T-helper 1 cell treated with Interleukin-12 subunit alpha and Interleukin-12 subunit beta and Interleukin-4 antibody, amounts not matched to agents 30 ng/mL and 1 ng/mL, for 36 hours (primary cell): ENCODE data around the gene GABBR1. TPM values are rescaled to one million over a fixed set of nuclear protein-coding genes. Genes with fewer than 3 reads are reported as not detected.

Experiments
- intact Hi-C: fragments of 100-400 bp; cut with micrococcal nuclease; formaldehyde crosslinking; loops from one replicate; pipeline ENCODE4 v1.15.1; 2024
- total RNA-seq: library from RNA; stranded (reverse); gene quantifications from 2 replicates; pipeline ENCODE4 v1.2.3, GENCODE V29; 2022

The GABBR1 gene
- total RNA-seq, 1 donor from 2014 or later = 28.1 TPM

DNA sequence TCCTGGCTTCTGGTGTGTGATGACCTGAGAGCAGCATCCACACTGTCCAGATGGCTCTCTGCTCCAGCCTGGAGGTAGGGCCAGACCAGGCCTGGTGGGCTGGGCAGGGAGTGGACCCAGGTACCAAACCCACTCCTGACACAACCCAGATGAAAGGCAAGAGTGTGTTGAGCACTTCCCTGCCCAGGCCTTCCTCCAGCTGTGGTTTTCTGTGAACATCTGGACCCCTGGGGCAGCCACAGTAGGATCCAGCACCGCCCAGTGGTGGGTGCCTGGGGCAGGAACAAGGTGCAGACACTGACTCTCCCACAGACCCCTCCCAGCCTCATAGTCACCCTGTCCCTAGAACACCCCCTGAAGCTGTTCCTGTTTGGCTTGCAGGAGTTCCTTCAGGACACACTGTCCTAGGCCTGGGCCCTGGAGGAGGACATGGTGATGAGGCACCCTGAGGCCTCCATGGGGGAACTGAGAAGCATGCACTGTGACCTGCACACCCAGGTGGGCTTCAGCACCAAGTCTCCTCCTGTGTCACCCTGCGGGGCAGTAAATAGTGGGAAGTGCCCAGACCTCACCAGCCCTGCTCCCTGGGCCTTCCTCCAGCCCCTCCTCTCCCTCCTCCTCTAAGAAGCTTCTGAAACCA lies 102.2 kb downstream of the GABBR1 start:
- intact Hi-C loops = no loop called here

DNA sequence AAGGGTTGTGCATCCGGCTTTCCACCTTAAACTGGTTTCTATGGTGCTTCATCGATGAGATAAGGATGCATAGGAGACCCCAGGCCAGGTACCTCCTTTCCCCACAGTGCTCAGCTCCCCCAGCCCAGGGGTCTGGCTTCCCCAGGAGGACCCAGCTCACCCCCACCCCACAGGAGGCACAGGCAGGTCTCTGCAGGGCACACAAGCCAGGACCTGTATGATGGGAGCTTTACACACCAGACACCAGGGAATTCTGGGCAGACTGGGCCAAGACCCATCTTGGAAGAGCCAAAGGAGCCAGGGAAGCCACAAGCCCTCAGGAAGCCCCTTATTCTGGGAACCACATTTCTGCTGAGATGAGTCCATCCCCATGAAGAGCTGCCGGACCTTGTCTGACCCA lies 103.0 kb downstream of the GABBR1 start:
- intact Hi-C loops = no loop called here

DNA sequence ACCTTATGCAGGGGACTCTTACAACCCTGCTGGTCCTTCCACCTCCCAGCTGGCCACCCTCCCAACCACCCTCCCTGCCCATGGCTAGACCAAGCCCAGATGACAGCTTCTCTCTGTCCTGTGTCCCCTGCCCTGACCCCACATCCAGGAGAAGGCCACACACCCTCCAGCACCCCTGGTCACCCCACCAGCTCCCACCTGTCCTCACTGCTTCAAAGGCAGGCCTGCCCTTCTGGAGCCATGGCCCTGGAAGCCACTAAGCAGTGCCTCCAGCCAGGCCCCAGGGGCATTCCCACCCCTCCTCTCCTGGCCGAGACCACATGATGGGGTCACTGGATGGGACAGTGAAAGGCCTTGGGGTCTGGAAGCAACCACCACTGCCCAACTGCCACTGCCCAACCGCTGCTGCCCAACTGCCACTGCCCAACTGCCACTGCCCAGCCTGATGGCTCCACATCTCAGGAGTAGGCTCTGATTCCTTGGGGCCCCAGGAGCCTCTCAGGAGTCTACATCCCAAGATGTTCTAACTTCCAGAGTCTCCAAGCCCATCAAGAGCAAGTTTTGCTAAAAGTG lies 103.9 kb downstream of the GABBR1 start:
- intact Hi-C loops = no loop called here

GRCh38 chr6:29528300-29528931 lies 104.6 kb downstream of the GABBR1 start:
- intact Hi-C loops = no loop called here

- intact Hi-C loops = no loop called here
These were observed 105.4 kb downstream of the GABBR1 start for GRCh38 chr6:29527564-29527963.

DNA sequence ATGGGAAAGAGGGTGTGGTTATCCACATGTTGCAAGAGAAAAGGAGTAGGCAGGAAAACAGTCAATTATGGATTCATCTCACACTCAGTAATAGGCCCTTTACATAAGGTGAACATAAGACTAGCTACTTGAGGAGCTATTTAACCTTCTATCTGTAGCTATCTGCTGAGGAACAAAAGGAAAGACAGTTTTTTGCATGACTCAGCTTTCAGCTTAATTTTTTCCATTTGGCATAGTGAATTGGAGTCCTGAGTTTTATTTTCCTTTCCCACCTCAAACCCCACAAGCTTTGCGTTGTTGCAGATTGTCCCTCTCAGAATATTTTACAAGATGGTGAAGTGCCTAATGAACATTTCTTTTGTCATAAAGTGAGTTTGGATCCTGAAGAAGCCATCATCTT lies 105.9 kb downstream of the GABBR1 start:
- intact Hi-C loops = no loop called here

GRCh38 chr6:29525311-29525639 lies 107.7 kb downstream of the GABBR1 start:
- intact Hi-C loops = no loop called here

DNA sequence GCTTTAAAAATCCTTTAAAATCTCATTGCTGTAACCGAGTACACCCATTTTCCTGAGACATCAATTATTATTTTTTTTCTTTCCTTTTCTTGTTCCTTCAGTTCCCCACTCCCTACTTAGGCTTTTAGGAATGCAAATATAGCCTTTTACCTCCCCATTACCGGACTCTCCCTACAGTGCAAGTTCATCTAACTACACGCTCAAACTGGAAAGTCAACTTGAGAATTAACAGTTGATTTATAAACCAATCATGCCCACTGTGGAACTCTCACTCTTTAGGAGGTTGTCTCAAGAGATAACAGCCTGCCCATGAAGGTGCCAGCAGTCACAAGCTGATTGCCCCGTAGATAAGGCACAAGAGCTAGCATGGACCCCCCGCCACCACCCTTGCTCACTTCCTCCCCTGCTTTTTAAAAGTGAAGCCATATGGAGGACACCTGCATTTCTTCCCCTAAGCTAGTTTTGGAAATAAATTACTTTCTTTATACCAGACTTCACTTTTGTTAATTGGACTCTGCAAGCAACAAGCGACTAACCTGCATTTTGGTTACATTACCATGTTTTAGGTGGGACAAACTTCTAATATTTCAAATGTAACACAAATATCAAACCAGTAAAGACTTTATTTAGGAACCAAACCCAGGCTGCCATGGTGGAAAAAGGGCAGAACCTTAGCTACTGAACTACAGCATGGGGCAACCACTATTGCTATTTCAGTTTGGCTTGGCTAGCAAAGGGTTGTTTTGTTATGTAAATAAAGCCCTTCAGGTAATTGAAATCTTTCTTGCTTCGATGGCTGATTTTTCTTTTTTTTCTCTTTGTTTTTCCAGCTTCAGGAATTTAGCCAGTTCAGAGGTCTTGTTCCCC lies 108.3 kb downstream of the GABBR1 start:
- intact Hi-C loops = no loop called here

DNA sequence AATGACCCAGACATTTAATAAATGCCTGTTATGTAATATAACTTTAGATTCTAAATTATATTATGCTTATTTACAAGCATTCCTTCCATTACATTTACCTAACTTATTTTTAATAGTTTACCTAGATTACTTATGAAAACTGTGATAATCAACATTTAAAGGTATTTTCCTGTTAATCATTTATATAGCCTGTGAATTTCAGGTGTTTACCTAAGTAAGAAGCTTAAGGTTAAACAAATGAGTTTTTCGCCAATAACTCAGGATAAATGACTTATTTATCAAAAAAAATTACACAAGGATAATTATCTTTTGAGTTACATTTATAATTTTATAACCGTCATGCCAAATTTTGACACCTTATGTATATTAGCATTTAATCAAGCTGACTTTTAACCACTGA lies 108.9 kb downstream of the GABBR1 start:
- intact Hi-C loops = no loop called here

DNA sequence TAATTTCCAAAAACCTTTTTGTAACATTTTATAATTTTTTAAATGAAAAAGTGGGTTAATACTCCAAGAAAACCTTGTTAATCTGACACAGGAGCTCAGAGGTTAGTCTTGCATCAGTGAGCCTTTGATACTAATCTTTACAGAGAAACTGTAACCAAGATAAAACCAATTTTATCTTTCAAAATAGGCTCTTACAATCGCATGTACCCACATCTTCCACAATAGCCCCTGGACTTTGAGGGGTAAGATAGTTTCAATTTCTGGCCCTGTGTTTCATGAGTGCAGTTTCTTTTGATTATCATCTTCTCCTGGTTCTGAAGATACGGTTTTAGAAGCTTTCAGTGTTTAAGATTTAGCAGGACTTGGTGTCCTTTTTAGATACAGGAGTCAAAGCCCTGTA lies 110.8 kb downstream of the GABBR1 start:
- intact Hi-C loops = no loop called here

GRCh38 chr6:29521006-29521680 lies 111.8 kb downstream of the GABBR1 start:
- intact Hi-C loops = no loop called here

DNA sequence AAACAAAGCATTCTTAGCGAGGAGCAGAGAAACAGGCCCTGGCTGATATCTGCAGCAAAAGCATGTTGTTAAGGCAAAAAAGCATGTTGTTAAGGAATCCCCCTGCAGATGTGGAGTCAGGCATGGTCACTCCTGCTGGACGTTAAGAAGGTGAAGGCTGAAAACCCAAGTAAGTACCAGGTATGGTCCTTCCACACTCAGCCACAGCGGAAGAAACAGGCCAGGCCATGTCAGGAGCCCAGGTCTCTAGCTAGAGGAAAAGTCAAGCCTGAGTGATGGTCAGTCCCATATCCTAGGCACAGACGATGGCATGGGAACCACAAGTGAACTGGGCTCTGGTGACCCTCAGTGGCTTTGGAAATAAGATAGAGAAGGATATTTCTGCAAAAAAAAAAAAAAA lies 112.8 kb downstream of the GABBR1 start:
- intact Hi-C loops = no loop called here

DNA sequence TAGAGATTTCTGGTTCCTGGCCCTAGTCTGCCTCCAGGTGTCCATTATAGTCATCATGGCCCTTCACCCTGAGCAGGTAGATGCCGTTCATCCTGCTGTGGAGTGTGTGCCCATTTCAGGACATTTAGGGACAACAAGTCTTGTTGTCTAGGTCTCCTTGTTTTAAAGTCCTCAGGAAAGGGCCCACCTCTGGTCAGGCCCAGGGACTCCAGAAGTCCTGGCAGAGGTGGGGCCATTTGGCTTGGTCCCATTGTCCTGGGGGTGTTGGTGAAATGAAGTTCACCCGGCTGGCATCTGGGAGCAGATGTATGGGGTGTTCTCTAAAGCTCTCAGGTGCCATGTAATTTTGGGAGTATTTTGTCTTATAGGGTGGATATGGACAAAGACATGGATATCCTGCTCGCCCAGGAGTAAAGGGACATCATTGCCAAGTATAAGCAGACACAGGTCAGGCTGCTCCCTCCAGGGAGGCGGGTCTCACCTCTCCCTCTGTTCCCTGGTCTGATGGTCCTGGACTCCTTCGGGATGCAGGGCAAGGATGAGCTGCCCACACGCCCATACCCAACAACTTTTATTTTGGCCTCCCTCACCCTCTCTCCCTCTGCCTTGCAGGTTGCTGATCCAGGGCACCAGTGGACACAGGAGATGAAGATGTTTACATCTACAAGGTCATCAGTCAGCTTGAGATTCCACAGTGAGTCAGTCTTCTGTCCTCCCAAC lies 113.5 kb downstream of the GABBR1 start:
- intact Hi-C loops = no loop called here

DNA sequence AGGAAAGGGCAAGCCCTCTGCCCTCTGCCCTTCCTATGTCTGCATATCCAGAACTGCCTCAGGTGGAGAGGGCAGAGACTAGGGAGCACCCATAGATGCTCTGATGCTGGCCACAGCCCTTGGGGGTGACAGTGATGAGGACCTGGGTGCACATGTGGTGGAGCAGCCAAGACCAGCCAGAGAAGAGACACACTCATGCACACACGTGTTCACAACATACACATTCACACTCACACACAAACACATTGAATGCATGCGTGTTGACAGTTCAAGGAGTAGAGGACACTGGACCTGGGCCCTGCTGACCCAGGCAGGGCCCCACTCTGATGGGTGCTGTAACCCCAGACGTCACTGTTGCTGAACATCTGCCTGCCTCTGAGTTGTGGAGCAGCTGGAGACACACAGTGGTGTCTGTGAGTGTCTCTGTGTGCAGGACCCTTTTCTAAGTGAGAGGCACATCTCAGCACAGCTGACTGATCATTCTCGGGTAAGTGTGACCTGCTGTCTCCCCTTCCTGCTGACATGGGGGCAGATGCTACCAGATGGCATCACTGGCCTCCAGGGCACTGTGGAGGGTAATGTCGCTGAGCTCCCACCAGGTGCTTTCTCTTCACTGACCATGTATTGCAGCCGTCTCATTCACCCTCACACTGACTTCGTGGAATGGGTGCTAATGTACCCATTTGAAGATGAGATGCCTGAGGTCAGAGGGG lies 115.1 kb downstream of the GABBR1 start:
- intact Hi-C loops = no loop called here

GRCh38 chr6:29517245-29517644 lies 115.7 kb downstream of the GABBR1 start:
- intact Hi-C loops = no loop called here

- intact Hi-C loops = no loop called here
These were observed 116.9 kb downstream of the GABBR1 start for GRCh38 chr6:29516108-29516507.

GRCh38 chr6:29510746-29511300 lies 122.2 kb downstream of the GABBR1 start:
- intact Hi-C loops = no loop called here

DNA sequence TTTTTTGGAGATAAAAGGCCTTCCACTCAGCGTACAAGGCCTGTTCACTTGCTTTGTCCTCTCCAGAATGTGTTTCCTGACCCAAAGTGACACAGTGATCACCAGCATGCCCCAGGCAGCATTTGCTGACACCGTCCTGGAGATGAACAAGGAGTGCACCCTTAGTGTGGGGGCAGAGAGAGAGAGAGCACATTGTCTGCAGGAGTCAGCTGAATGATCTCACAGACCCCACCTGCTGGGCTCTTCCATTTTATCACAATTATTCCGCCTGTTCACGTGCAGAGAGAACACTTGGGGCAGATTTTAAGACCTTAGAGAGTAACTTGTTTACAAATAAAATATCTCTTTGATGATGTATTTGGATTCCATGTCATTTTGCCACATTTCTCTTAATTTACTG lies 122.8 kb downstream of the GABBR1 start:
- intact Hi-C loops = no loop called here
